K562 (cell line): ENCODE results near the gene TDRD3. TPM values are rescaled to one million over a fixed set of nuclear protein-coding genes. Genes with fewer than 3 reads are reported as not detected.

Experiments used
- ARID1B ChIP-seq: fragments of 450-650 bp; IDR thresholded peaks from 2 replicates; pipeline ENCODE4 v1.6.1; 2016; ENCODE audit warnings: antibody characterized with exemption, mild to moderate bottlenecking, inconsistent platforms
- C11orf30 ChIP-seq: fragments of 450-650 bp; IDR thresholded peaks from 2 replicates; pipeline ENCODE4 v1.6.1; 2016; ENCODE audit warnings: low read depth, mild to moderate bottlenecking
- CBX2 ChIP-seq: fragments of 200-600 bp; sonication (generic); IDR thresholded peaks from one replicate; pipeline ENCODE4 v1.6.1; 2012; ENCODE audit warnings: mild to moderate bottlenecking, low read length, inconsistent platforms; ENCODE audit not compliant: insufficient read depth, poor library complexity, severe bottlenecking
- MCM3 ChIP-seq: fragments of 450-650 bp; IDR thresholded peaks from 2 replicates; pipeline ENCODE4 v1.6.1; 2016
- SMARCA4 ChIP-seq: fragments of 450-650 bp; IDR thresholded peaks from 2 replicates; pipeline ENCODE4 v1.6.1; 2016
- YBX1 ChIP-seq: fragments of 450-650 bp; IDR thresholded peaks from 2 replicates; pipeline ENCODE4 v1.7.1; 2016; ENCODE audit warnings: mild to moderate bottlenecking
- ZNF146 ChIP-seq: IDR thresholded peaks from one replicate; pipeline ENCODE4 v1.6.1; 2018; ENCODE audit warnings: missing compliant biosample characterization; ENCODE audit not compliant: unreplicated experiment
- ZNF644 ChIP-seq: fragments of 200-800 bp; sonication (Bioruptor generic); IDR thresholded peaks from 2 replicates; pipeline ENCODE4 v1.6.1; 2016; ENCODE audit warnings: low read depth, missing genetic modification characterization, missing compliant biosample characterization
- polyA plus RNA-seq, 8 experiments: library from polyadenylated mRNA; depleted of rRNA in 4 of 8; stranded (reverse) in 5 of 8; unstranded in 3 of 8; fragments of >200 nt; fragmentation: Nextera tagmentation in 2 of 8; fragmentation: Illumina TruSeq in 1 of 8; extraction: Ambion mirVana in 2 of 8; extraction: Trizol in 1 of 8; gene quantifications; 2 replicates each; pipeline versions ENCODE4 v1.2.1 to v1.2.3, GENCODE V29; 2011 to 2014; ENCODE audit warnings: inconsistent platforms in 1 of 8, missing spikeins in 1 of 8
- total RNA-seq, 7 experiments: library from RNA; depleted of rRNA in 6 of 7; stranded (reverse); fragments of >200 nt in 6 of 7; fragmentation: Illumina TruSeq in 2 of 7; extraction: Trizol in 2 of 7; gene quantifications; 2 replicates each; pipeline versions ENCODE4 v1.2.1 to v1.2.3, GENCODE V29; 2011 to 2021; ENCODE audit warnings: low replicate concordance in 1 of 7
- TF ChIP-seq, protein P1 (sequence below): fragments of 250-450 bp; sonication (Bioruptor Pico); IDR thresholded peaks from 2 replicates; pipeline ENCODE4 v1.6.1; 2021; ENCODE audit warnings: mild to moderate bottlenecking
- TF ChIP-seq, protein P2 (sequence below), 2 experiments: IDR thresholded peaks in 1 of 2; conservative IDR thresholded peaks in 1 of 2; 2 replicates each; pipeline ENCODE4 v1.6.1; 2016; ENCODE audit warnings: low read depth in 2 of 2, mild to moderate bottlenecking in 1 of 2, missing compliant biosample characterization in 1 of 2, missing genetic modification characterization in 1 of 2, moderate library complexity in 1 of 2
- TF ChIP-seq, protein P3 (sequence below): sonication (generic); formaldehyde crosslinking; IDR thresholded peaks from 2 replicates; pipeline ENCODE4 v1.9.0; 2022; ENCODE audit warnings: mild to moderate bottlenecking, missing genetic modification reagents
- TF ChIP-seq, protein P4 (sequence below): fragments of 250-450 bp; sonication (Bioruptor Pico); IDR thresholded peaks from 2 replicates; pipeline ENCODE4 v1.5.0; 2021
- TF ChIP-seq, protein P5 (sequence below): fragments of 200-400 bp; formaldehyde crosslinking; IDR thresholded peaks from 2 replicates; pipeline ENCODE4 v1.6.1; 2017; ENCODE audit warnings: mild to moderate bottlenecking, low read depth, low read length, moderate library complexity
- TF ChIP-seq, protein P6 (sequence below): fragments of 250-450 bp; sonication (Bioruptor Pico); IDR thresholded peaks from 2 replicates; pipeline ENCODE4 v1.4.0; 2020

The TDRD3 gene
- total and polyA plus RNA-seq, 9 of the 15 experiments (the other 6 are each of a cell fraction or from before 2014, with no cell fraction given), result 3.6 to 16.4 (median 9.5) TPM

DNA sequence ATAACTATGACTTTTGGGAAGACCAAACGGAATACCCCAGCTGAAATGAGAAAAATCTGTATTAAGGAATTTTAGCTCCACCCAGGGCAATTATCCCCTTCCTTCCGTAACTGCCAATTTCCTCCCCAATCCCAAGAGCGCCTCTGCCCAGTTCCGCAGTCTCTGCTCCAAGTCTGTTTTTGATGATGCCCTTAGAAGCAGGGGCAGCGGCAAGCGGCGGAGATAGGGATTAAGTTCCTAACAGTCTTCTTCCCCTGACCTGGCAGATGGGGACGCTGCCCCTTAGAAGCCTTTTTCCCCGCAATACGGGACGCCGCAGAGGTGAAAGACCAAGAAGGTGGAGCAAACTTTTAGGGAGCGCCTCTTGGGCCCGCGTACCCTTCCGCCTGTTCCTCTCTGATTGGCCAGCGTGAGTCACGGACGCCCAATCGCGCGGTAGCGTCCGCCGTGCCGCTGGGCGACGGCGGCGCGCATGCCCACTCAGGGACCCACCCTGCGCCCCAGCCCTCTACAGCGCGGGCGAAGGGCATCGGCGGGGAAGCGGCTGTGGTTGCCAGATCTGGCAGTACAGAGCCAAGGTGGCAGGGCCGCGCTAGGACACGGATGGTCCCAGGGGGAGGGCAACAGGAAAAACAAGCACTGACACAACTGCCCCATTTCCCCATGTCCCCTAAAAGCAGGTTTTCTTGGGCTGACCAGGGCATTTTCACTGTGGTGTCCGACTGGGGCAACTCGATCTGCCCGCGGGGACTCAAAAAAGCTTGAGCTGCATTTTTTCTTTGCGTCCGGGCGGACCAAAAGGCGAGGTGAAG, 843 bp upstream of the TDRD3 start (continued):
- TF ChIP-seq, protein P1, sequence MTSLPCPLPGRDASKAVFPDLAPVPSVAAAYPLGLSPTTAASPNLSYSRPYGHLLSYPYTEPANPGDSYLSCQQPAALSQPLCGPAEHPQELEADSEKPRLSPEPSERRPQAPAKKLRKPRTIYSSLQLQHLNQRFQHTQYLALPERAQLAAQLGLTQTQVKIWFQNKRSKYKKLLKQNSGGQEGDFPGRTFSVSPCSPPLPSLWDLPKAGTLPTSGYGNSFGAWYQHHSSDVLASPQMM, result no peak
- TF ChIP-seq, protein P2, sequence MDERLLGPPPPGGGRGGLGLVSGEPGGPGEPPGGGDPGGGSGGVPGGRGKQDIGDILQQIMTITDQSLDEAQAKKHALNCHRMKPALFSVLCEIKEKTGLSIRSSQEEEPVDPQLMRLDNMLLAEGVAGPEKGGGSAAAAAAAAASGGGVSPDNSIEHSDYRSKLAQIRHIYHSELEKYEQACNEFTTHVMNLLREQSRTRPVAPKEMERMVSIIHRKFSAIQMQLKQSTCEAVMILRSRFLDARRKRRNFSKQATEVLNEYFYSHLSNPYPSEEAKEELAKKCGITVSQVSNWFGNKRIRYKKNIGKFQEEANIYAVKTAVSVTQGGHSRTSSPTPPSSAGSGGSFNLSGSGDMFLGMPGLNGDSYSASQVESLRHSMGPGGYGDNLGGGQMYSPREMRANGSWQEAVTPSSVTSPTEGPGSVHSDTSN (CRISPR knock-in tag; IDR thresholded peaks at IDR 0.05; ENCODE audit: low read depth), result no peak
- TF ChIP-seq, protein P2 (tag; conservative IDR thresholded peaks at IDR 0.05; ENCODE audit: low read depth), result no peak
- TF ChIP-seq ARID1B (no peak), C11orf30 (0 out of 2 replicates have a peak, but pooled peaks have one; percentile 47), YBX1 (no peak), MCM3 (no peak), ZNF146 (CRISPR knock-in tag) (no peak), SMARCA4 (no peak), ZNF644 (no peak), CBX2 (no peak)
- TF ChIP-seq, protein P3, sequence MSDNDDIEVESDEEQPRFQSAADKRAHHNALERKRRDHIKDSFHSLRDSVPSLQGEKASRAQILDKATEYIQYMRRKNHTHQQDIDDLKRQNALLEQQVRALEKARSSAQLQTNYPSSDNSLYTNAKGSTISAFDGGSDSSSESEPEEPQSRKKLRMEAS (CRISPR knock-in tag), result peak; percentile 82
- TF ChIP-seq, protein P4, sequence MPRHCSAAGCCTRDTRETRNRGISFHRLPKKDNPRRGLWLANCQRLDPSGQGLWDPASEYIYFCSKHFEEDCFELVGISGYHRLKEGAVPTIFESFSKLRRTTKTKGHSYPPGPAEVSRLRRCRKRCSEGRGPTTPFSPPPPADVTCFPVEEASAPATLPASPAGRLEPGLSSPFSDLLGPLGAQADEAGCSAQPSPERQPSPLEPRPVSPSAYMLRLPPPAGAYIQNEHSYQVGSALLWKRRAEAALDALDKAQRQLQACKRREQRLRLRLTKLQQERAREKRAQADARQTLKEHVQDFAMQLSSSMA (CRISPR knock-in tag), result no peak
- TF ChIP-seq, protein P5, sequence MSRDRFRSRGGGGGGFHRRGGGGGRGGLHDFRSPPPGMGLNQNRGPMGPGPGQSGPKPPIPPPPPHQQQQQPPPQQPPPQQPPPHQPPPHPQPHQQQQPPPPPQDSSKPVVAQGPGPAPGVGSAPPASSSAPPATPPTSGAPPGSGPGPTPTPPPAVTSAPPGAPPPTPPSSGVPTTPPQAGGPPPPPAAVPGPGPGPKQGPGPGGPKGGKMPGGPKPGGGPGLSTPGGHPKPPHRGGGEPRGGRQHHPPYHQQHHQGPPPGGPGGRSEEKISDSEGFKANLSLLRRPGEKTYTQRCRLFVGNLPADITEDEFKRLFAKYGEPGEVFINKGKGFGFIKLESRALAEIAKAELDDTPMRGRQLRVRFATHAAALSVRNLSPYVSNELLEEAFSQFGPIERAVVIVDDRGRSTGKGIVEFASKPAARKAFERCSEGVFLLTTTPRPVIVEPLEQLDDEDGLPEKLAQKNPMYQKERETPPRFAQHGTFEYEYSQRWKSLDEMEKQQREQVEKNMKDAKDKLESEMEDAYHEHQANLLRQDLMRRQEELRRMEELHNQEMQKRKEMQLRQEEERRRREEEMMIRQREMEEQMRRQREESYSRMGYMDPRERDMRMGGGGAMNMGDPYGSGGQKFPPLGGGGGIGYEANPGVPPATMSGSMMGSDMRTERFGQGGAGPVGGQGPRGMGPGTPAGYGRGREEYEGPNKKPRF, result no peak
- TF ChIP-seq, protein P6, sequence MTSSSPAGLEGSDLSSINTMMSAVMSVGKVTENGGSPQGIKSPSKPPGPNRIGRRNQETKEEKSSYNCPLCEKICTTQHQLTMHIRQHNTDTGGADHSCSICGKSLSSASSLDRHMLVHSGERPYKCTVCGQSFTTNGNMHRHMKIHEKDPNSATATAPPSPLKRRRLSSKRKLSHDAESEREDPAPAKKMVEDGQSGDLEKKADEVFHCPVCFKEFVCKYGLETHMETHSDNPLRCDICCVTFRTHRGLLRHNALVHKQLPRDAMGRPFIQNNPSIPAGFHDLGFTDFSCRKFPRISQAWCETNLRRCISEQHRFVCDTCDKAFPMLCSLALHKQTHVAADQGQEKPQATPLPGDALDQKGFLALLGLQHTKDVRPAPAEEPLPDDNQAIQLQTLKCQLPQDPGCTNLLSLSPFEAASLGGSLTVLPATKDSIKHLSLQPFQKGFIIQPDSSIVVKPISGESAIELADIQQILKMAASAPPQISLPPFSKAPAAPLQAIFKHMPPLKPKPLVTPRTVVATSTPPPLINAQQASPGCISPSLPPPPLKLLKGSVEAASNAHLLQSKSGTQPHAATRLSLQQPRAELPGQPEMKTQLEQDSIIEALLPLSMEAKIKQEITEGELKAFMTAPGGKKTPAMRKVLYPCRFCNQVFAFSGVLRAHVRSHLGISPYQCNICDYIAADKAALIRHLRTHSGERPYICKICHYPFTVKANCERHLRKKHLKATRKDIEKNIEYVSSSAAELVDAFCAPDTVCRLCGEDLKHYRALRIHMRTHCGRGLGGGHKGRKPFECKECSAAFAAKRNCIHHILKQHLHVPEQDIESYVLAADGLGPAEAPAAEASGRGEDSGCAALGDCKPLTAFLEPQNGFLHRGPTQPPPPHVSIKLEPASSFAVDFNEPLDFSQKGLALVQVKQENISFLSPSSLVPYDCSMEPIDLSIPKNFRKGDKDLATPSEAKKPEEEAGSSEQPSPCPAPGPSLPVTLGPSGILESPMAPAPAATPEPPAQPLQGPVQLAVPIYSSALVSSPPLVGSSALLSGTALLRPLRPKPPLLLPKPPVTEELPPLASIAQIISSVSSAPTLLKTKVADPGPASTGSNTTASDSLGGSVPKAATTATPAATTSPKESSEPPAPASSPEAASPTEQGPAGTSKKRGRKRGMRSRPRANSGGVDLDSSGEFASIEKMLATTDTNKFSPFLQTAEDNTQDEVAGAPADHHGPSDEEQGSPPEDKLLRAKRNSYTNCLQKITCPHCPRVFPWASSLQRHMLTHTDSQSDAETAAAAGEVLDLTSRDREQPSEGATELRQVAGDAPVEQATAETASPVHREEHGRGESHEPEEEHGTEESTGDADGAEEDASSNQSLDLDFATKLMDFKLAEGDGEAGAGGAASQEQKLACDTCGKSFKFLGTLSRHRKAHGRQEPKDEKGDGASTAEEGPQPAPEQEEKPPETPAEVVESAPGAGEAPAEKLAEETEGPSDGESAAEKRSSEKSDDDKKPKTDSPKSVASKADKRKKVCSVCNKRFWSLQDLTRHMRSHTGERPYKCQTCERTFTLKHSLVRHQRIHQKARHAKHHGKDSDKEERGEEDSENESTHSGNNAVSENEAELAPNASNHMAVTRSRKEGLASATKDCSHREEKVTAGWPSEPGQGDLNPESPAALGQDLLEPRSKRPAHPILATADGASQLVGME, result no peak
